ENCODE measurements around the gene TIAM1.

TIAM1 gene

GRCh38 chr21:31124010-31124409 lies 220.1 kb downstream of the TIAM1 start:
- no peak for DNase-seq

- no peak for DNase-seq
These were observed 224.9 kb downstream of the TIAM1 start for GRCh38 chr21:31119199-31119598.

GRCh38 chr21:31117128-31117916 lies 226.7 kb downstream of the TIAM1 start:
- DNase-seq: no peak

- no peak for DNase-seq
These were observed 228.8 kb downstream of the TIAM1 start for GRCh38 chr21:31115249-31115648.

- DNase-seq: no peak
These were observed 233.0 kb downstream of the TIAM1 start for GRCh38 chr21:31111093-31111492.

GRCh38 chr21:31110430-31110829 lies 233.6 kb downstream of the TIAM1 start:
- DNase-seq: no peak

GRCh38 chr21:31107871-31108270 lies 236.2 kb downstream of the TIAM1 start:
- DNase-seq: no peak

- no peak for DNase-seq
These were observed 236.8 kb downstream of the TIAM1 start for GRCh38 chr21:31107176-31107785.

- DNase-seq: no peak
These were observed 240.3 kb downstream of the TIAM1 start for GRCh38 chr21:31103571-31104265.

- DNase-seq: no peak
These were observed 240.9 kb downstream of the TIAM1 start for GRCh38 chr21:31103163-31103562.

- no peak for DNase-seq
These were observed 244.9 kb downstream of the TIAM1 start for GRCh38 chr21:31099122-31099521.

- peak; percentile 67 to 76 for DNase-seq
These were observed 245.5 kb downstream of the TIAM1 start for GRCh38 chr21:31098576-31099005.

- no peak for DNase-seq
These were observed 251.0 kb downstream of the TIAM1 start for GRCh38 chr21:31092832-31093625.

GRCh38 chr21:31090376-31090775 lies 253.7 kb downstream of the TIAM1 start:
- DNase-seq: no peak

- DNase-seq: no peak
These were observed 255.6 kb downstream of the TIAM1 start for GRCh38 chr21:31088474-31088751.

GRCh38 chr21:31087639-31088473 lies 256.2 kb downstream of the TIAM1 start:
- no peak for DNase-seq

GRCh38 chr21:31084689-31085088 lies 259.4 kb downstream of the TIAM1 start:
- no peak for DNase-seq

- no peak for DNase-seq
These were observed 265.3 kb downstream of the TIAM1 start for GRCh38 chr21:31078796-31079195.

- no peak for DNase-seq
These were observed 265.8 kb downstream of the TIAM1 start for GRCh38 chr21:31078216-31078615.

GRCh38 chr21:31075848-31076247 lies 268.2 kb downstream of the TIAM1 start:
- no peak for DNase-seq

GRCh38 chr21:31072533-31072932 lies 271.5 kb downstream of the TIAM1 start:
- no peak for DNase-seq
